SH-SY5Y (cell line): ENCODE results near the gene SMC6.

Experiments used
- GATA2 ChIP-seq: IDR thresholded peaks from 2 replicates; pipeline ENCODE4 v1.6.1; 2011; ENCODE audit warnings: mild to moderate bottlenecking, low read depth, low read length
- GATA3 ChIP-seq: IDR thresholded peaks from 2 replicates; pipeline ENCODE4 v1.6.1; 2011; ENCODE audit warnings: low read depth, mild to moderate bottlenecking, low read length, moderate library complexity

DNA sequence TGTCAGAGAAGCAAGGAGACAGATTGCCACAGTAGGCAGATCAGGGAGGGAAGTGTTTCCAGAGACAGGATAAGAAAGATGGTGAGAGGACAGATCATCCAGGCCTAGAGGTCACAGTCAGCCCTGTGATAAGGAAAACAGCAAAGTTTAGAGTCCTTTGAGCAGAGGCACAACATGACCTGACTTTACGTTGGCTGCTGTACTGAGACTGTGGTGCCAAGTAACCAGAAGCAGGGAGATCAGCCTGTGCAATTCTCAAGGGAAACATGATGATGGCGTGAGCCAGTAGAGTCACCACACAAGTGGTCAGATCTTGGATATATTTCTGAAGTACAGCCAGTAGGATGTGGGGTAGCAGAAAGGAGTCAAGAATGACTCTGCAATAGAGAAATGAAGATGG lies 43.7 kb downstream of the SMC6 start:
- no peak for TF ChIP-seq GATA3
- TF ChIP-seq GATA2: no peak
